Activated CD8-positive, alpha-beta memory T cell treated with anti-CD3 and anti-CD28 coated beads, Interleukin-2, amount 50 U/mL, for 4 hours (primary cell): ENCODE data around the gene UPF3A.
"Not testable (repeated sequence)": the region's sequence is repeated elsewhere in the genome, so short reads cannot be mapped to it uniquely, and the experiment has no call there.

Experiments
- DNase-seq: peaks from one replicate; pipeline ENCODE4 v3.0.0-alpha.2; 2020

Gene UPF3A, protein sequence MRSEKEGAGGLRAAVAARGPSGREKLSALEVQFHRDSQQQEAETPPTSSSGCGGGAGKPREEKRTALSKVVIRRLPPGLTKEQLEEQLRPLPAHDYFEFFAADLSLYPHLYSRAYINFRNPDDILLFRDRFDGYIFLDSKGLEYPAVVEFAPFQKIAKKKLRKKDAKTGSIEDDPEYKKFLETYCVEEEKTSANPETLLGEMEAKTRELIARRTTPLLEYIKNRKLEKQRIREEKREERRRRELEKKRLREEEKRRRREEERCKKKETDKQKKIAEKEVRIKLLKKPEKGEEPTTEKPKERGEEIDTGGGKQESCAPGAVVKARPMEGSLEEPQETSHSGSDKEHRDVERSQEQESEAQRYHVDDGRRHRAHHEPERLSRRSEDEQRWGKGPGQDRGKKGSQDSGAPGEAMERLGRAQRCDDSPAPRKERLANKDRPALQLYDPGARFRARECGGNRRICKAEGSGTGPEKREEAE

GRCh38 chr13:114281351-114282040, at the start of gene UPF3A:
Gene UPF3A, plus strand, starts transcription at chr13:114281601. Its CDS starts 39 bp downstream, at chr13:114281640.
- DNase-seq: peak; percentile 85

DNA sequence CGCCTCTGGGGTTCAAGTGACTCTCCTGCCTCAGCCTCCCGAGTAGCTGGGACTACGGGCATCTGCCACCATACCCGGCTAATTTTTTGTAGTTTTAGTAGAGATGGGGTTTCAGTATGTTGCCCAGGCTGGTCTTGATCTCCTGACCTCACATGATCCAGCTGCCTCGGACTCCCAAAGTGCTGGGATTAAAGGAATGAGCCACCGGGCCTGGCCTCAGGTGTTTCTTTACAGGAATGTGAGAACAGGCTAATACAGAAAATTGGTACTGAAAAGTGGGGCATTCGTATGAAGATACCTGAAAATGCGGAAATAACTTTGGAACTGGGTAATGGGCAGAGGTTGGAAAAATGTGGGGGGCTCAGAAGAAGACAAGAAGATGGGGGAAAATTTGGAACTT, 49.5 kb upstream of the UPF3A start:
- DNase-seq: no peak

- no peak for DNase-seq
These were observed 47.1 kb upstream of the UPF3A start for GRCh38 chr13:114234266-114234644.

DNA sequence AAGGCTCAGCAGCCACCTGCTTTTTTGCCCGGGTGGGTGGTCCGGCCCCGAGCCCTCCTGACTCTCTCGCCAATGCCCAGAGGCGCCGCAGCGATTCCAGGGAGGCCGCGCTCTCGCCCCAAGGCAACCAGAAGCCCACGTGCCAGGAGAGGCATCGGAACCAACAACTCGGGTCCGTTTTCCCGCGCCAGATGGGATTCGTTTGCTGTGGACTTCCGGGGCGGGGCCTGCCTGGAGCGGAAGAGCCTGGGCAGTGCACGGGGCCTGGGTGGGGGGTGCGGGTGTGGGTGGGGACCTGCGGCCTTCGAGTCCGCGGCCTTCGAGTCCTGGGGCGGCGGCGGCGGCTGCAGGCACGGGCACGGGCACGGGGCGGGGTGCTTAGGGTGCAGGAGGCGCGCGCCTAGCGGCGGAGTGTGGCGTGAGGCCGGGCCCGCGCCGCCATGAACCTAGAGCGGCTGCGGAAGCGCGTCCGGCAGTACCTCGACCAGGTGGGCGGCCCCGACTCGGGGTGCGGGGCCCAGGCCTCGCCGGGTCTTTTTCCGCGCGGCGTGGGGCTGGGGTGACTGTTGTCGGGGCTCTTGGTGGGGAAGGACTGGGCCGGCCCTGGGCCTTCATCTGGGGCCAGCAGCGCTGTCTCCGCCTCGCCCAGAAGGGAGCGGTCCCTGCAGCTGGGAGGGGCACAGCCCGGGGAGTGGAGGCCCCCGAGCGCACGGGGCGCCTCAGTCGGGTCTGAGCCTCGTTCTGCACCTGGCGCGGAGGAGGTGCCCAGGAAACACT, 46.6 kb upstream of the UPF3A start, which contains the start of gene CDC16:
Gene CDC16, plus strand, starts transcription at position 253 of the 777 bp plus-strand sequence. Its CDS starts 188 bp downstream, at position 441.
- peak; percentile 89 for DNase-seq

DNA sequence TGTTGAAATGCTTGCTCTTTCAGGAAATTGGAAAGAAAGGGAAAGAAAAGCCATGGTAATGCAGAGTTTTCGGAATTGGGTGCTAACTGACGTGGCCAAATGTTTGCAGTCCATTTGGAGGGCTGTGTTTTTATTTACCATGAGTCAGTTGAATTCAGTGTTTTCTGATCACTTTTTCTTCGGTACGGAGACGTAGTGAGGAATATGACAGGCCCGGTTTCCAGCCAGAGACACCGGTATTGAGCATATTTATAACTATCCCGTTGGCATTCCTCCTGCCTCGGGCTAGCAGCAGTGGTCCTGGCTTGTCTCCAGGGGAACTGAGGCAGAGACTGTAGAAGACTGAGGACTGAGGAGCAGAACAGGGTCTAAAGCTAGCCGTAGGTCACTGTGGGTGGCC, 45.7 kb upstream of the UPF3A start:
- no peak for DNase-seq

DNA sequence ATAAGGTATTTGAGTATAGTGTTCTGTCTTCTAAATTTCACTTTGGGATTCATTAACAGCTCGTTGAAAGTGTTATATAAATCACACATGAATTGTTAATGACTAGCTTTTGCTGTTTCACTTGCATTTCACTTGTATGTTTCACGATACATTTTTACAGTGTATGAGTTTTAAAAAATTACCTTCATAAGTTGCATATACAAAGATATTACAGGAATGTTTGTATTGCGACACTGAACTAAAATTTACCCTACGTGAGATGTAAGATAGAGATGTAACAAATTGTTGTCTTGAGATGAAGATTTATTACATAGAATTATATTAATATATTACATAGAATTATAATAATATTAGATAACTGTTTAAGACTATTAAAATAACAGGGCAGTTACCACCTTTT, 45.2 kb upstream of the UPF3A start:
- DNase-seq: no peak

- DNase-seq: no peak
These were observed 43.8 kb upstream of the UPF3A start for GRCh38 chr13:114237415-114238112.

GRCh38 chr13:114241918-114242317, 39.5 kb upstream of the UPF3A start:
- no peak for DNase-seq

- no peak for DNase-seq
These were observed 37.4 kb upstream of the UPF3A start for GRCh38 chr13:114243971-114244370.

- no peak for DNase-seq
These were observed 36.8 kb upstream of the UPF3A start for GRCh38 chr13:114244637-114245036.

- no peak for DNase-seq
These were observed 33.4 kb upstream of the UPF3A start for GRCh38 chr13:114248011-114248410.

DNA sequence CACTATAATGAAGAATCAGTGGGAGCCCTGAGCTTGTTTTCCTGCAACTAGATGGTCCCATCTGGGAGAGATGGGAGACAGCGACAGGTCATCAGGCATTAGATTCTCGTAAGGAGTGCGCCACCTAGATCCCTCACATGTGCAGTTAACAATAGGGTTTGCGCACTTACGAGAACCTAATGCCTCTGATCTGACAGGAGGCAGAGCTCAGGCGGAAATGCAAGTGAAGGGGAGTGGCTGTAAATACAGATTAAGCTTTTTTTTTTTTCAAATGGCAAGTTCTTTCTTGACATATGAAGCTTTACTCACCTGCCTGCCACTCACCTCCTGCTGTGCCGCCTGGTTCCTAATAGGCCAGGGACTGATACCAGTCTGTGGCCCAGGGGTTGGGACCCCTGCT, 32.3 kb upstream of the UPF3A start:
- DNase-seq: no peak

GRCh38 chr13:114251639-114252440, 29.6 kb upstream of the UPF3A start:
- DNase-seq: not testable (repeated sequence)

DNA sequence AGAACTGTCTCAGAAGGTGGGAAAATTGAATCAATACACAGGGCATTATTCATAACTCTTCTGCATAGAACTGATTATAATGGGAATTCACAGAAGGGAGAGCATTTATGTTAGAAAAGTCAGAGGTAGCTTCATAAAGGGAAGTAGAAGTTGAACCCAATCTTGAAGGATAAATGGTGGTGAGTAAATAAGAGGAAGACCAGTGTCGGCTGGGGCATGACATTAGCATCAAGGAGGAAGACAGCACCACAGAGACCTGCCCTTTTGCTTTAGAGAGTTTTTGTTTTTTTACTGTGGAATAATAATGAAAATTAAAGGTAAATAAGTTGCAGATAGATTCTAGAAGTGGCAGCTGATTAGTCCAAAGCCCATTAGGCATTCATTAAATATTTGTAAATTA, 24.9 kb upstream of the UPF3A start:
- no peak for DNase-seq

GRCh38 chr13:114257014-114257413, 24.4 kb upstream of the UPF3A start:
- DNase-seq: no peak

DNA sequence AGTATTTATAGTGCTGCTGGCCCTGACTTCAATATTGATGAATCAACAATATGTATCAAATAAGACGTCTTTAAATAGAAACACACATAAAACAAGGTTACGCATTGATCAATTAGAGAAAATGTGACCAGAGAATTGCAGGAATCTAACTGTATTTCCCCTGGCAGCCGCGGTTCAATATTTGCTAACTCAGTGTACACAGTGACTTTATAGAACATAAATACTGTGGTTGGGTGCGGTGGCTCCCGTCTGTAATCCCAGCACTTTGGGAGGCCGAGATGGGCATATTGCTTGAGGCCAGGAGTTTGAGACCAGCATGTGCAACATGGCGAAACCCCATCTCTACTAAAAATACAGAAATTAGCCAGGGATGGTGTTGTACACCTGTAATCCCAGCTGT, 22.8 kb upstream of the UPF3A start:
- DNase-seq: no peak

DNA sequence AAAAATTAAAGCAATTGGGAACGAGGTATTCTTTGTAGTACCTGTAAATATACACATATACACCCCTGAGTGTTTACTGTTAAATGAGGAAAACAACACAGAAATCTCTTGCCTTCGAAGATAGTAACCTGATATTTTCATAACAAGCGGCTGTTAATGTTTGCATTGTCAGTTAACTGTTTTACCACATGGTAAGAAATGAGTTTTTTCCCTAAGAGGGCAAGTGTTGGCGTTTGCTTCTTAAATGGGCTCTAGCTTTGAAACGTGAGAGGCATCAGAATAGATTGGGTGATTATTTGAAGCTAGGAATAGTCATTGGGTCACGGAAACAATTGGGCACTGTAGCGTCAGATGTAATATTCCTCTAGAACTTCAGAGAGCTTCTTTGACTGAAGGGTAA, 22.0 kb upstream of the UPF3A start:
- DNase-seq: no peak

DNA sequence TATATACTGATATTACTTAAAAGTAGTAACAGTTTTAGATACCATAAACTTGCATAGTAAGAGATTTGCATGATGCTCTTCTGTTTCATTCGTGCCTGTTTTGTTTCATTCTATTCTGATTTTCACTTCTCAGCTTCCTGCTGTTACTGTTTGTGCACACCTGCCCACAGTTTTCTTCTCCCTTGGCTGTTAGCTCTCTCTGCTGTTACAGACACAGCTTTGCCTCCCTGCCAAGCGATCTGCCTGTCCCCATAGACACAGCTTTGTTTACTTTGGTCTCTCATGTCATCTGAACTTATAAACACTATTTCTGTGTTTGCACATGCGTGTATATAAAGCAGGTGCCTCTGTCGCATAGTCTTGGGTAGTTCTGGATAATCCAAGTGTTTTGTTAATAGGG, 21.4 kb upstream of the UPF3A start:
- no peak for DNase-seq

GRCh38 chr13:114260814-114261213, 20.6 kb upstream of the UPF3A start:
- no peak for DNase-seq

- no peak for DNase-seq
These were observed 20.0 kb upstream of the UPF3A start for GRCh38 chr13:114261328-114261965.

DNA sequence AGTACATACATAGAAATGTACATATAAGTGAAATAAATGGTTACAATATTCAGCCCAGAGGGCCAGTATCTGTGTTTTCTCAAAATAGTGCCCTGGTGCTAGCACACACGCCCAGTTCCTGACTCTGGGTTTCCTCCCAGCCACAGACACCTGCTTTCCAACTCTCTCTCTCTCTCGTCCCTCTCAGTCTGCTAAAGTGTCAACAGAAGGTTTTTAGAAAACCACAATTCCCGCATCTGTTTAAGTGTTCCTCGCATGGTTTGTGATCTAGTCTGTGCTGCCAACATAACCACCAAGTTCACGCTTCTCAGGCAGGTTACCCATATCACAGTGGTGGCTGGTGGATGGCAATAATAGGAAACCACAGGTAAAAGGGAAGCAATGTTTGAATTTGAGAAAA, 17.8 kb upstream of the UPF3A start:
- DNase-seq: no peak
